CD4-positive, alpha-beta T cell treated with Interleukin-6 for 4 hours (primary cell): ENCODE results near the gene NT5DC3.

ENCODE experiments used
- DNase-seq: peaks from one replicate; pipeline ENCODE4 v3.0.0-alpha.2; 2020; ENCODE audit warnings: mixed read lengths

Gene NT5DC3

DNA sequence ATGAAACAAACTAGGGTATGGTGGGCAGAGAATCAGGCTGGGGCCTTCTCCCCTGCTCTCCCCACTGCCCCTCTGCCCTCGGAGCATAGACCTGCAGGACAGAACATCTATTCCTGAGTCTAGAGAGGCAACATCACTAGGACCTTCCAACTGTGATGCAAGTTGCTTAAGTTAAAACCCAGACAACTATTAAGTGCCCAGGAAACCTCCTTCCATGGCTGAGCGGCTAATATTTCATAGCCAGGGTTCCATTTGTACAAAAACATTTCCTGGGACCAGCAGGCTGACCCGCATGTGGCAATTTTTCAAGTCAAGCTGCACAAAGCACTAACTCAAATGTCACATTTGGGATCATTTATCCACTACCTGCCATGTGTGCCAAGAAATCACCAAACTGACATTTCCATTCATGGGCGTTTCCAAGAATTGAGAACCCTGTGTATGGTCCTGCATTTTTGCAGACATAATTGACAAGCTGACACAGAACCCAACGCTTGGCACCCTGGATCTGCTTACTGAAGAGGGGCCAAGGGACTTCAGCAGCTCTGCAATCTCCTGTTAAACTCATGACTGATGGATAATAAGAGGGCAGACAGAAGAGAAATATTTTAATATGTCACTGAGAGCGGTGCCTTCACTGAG lies 32.7 kb downstream of the NT5DC3 start:
- DNase-seq: no peak

DNA sequence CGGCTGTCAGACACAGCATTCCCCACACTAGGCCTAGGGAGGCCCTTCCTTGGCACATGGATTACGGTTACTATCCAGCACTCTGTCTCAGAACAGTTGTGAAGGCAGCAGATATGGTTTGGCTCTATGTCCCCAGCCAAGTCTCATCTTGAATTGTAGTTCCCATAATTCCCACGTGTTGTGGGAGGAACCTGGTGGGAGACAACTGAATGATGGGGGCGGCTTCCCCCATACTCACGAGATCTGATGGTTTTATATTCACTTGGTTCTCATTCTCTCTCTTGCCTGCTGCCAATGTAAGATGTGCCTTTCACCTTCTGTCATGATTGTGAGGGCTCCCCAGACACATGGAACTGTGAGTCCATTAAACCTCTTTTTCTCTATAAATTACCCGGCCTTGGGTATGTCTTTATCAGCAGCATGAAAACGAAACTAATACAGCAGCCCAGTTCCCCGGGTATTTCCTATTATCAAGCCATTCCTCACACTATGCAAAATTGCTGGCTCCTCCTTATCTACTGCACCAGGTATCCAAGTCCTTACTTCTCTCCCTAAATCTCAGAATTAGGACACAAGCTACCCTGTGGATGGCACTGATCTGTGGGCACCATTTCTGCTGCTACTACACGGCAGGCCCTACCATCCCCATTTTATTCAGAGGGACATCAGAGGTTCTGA lies 33.3 kb downstream of the NT5DC3 start:
- DNase-seq: no peak

DNA sequence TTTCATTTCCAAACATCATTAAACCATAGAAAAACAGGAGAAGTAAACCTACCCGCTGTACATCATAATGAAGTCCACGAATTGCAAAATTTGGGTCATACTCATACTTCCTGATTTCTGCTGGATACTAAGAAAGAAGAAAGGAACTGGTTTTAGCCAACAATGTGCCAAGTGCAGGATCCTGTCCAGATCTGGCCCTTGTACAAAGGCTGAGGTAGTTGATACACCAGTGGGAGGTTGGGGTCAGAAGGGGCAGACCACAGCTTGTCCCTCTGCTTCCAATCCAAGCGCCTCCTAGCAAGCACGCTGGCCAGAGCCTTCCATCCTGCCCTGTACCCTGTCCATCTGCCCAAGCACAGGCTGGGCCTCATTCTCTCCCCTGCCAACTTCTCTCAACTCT lies 34.2 kb downstream of the NT5DC3 start:
- DNase-seq: no peak

GRCh38 chr12:103805655-103806360 lies 35.2 kb downstream of the NT5DC3 start:
- DNase-seq: no peak

GRCh38 chr12:103803847-103804246 lies 37.2 kb downstream of the NT5DC3 start:
- DNase-seq: no peak

DNA sequence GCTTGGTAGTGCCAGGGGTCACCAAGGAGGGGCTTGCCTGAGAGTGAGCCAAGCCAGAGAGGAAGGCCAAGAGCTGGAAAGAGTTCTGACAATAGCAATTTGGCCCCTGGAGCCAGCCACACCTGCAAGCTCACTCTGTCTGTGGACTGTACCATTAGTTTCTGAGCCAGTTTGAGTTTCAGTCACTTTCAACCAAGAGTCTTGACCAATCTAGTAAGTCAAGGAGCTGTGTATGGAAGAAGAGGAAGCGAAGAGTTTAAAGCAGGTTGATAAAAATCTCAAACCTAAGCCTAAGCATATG lies 38.5 kb downstream of the NT5DC3 start:
- DNase-seq: no peak

GRCh38 chr12:103801709-103802585 lies 39.1 kb downstream of the NT5DC3 start:
- no peak for DNase-seq

GRCh38 chr12:103799857-103800771 lies 40.9 kb downstream of the NT5DC3 start:
- DNase-seq: no peak

- DNase-seq: no peak
These were observed 41.6 kb downstream of the NT5DC3 start for GRCh38 chr12:103799504-103799856.

GRCh38 chr12:103798586-103798985 lies 42.4 kb downstream of the NT5DC3 start:
- no peak for DNase-seq

DNA sequence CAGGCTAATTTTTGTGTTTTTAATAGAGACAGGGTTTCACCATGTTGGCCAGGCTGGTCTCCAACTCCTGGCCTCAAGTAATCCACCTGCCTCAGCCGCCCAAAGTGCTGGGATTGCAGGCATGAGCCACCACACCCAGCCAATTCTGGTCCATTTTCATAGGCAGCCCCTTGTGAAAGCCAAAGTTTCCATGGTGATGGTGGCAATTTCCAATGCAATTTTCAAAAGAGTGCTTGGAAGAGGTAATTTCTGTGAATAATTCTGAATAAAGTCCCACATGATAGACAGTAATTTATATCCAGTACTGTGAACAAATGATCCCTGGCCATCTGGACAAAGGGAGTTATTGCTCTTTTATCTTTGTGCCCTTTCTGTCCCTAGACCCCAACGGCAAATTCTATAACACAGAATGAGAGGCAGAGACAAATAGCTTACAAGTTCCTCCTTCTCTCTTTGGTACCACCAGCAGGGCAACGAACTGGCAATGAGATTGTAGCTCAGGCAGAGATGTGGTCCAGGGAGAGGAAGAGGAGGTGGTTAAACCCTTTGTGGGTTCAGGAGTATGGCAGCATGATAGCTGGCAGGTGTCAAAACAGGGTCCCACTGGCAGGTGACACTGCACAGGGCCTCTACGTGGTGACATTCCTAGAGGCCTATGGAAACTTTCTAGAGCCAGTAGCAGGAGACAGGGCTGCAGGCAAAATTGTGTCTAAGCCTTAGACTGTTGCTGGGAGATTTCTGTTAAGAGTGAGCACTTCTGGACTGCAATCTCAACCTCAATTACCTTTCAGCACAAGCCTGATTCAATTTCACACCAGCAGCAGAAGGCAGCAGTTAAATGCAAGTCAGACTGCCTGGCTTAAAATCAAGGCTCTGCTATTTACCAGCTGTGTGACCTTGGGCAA lies 46.5 kb downstream of the NT5DC3 start:
- no peak for DNase-seq

DNA sequence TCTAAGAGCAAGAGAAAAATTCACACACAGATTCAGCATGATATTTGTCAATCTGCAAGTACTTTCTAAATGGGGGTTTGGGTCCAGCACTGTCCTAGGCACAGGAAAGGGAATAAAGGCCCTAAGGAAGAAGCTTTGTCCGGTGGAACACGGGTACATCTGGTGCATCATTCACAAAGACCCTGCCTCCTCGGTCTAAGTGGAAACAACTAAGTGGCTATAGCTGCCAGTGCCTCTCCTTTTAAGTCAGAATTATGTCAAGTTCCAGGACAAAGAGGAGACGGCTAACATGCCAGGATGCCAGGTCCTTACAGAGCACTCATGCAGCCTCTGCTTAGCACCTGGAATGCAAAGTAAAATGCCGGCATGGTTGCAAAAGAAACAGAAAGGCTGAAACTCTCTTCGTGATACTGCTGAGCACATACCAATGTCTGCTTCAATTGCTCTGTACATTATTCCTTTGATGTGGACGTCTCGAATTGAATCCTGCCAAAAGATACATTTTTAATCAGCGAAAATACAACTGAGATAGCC lies 47.5 kb downstream of the NT5DC3 start:
- DNase-seq: no peak

GRCh38 chr12:103793046-103793445 lies 48.0 kb downstream of the NT5DC3 start:
- no peak for DNase-seq

- no peak for DNase-seq
These were observed 49.6 kb downstream of the NT5DC3 start for GRCh38 chr12:103791350-103791920.

DNA sequence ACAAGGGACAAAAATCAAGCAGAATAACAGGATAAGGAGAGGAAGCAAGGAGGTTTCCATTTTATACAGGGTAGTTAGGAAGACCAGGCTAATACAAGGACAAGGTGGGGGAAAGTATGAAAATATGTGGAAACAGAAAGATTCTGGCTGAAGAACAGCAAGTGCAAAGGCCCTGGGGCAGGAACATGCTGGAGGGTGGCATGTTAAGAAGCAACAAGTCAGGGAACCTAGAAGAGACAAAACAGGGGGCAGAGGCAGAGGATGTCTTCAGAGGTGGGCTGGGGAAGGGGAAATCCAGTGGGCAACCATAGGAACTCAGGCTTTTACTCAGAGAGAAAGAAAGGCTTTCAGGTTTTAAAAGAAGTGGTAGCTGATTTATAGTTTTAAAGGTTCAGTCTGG lies 54.8 kb downstream of the NT5DC3 start:
- DNase-seq: no peak

DNA sequence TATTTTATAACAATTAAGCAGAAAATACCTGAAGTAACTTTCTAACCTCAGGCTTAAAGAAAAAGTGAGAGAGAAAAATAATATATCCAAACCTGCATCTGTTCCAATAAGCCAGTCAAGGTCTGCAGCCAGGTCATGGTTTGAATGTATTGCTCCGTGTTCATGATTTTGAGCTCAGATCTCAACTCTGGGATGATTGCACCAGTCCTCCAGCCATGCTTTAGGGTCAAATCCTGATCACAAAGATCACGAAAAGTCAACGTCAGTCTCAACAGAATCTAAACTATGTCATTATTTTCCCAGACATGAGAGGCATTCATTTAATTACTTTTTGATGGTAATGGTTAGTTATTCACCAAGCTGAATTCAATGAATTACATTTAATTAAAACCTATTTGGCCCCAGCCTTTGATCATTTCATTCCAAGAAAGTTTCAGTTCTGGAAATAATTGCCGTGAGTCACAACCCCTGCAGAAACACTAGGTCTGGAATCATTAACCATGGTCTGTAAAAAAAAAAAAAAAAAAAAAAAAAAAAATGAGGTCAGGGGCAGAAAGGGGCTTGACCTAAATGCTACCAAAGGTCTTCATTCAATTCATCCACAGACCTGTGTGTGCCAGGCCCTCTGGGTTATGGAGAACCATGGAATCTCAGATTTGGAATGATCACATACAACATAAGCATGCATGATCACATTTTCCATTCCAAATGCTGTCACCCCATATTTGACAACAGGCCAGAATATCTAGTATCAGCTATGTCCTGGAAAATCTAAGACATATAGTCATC lies 55.6 kb downstream of the NT5DC3 start:
- DNase-seq: no peak

- DNase-seq: no peak
These were observed 57.0 kb downstream of the NT5DC3 start for GRCh38 chr12:103783744-103784664.

DNA sequence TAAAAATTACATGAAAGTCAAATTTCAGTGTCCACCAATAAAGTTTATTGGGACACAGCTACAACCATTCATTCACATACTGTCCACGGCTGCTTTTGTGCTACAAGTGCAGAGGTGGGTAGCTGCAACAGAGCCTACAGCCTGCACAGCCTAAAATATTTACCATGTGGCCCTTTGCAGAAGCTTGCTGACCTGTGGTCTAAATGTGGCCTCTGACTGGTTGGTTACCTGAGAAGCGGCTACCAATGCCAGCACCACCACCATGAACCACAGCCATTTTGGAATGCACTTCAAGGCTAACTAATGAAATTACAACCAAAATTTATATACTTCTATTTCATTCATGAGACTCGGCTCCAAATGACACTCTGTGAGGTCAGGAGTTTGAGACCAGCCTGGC lies 58.6 kb downstream of the NT5DC3 start:
- DNase-seq: no peak

GRCh38 chr12:103780992-103781391 lies 60.0 kb downstream of the NT5DC3 start:
- no peak for DNase-seq
